T47D (cell line): ENCODE data around the gene BMP8B.

Source experiments
- DNase-seq, 2 experiments: peaks; one replicate each; pipeline versions ENCODE4 v3.0.0 to v3.0.0-alpha.2; 2011 to 2012; ENCODE audit warnings: low read depth in 1 of 2, low spot score in 1 of 2
- JUND ChIP-seq: IDR thresholded peaks from 2 replicates; pipeline ENCODE4 v1.6.1; 2012; ENCODE audit warnings: low read depth
- in situ Hi-C: cut with HindIII; loops from 2 replicates; pipeline ENCODE4 v1.10.0; 2016; ENCODE audit warnings: low sequenced_read_pairs, low pct_unique_long_range_greater_than_20kb

The BMP8B gene

GRCh38 chr1:39762550-39763540, 25.8 kb downstream of the BMP8B start:
- TF ChIP-seq JUND = no peak
- no peak for DNase-seq
- in situ Hi-C loops = no loop called here

- in situ Hi-C loops = no loop called here
- TF ChIP-seq JUND = no peak
- DNase-seq = no peak
Observed at GRCh38 chr1:39761557-39762260, 27.0 kb downstream of the BMP8B start.

GRCh38 chr1:39761016-39761415, 27.6 kb downstream of the BMP8B start:
- TF ChIP-seq JUND = no peak
- no peak for DNase-seq
- in situ Hi-C loops = no loop called here

- TF ChIP-seq JUND = no peak
- in situ Hi-C loops = no loop called here
- DNase-seq = no peak
Observed at GRCh38 chr1:39760074-39761008, 28.3 kb downstream of the BMP8B start.

- no peak for TF ChIP-seq JUND
- in situ Hi-C loops = no loop called here
- DNase-seq = no peak
Observed at GRCh38 chr1:39759436-39759726, 29.3 kb downstream of the BMP8B start.

GRCh38 chr1:39758556-39759435, 29.9 kb downstream of the BMP8B start:
- no peak for TF ChIP-seq JUND
- no peak for DNase-seq
- in situ Hi-C loops = no loop called here

GRCh38 chr1:39757501-39757900, 31.2 kb downstream of the BMP8B start:
- in situ Hi-C loops = no loop called here
- DNase-seq = no peak
- no peak for TF ChIP-seq JUND

GRCh38 chr1:39755965-39756659, 32.6 kb downstream of the BMP8B start:
- no peak for TF ChIP-seq JUND
- DNase-seq = no peak
- in situ Hi-C loops = no loop called here

- in situ Hi-C loops = no loop called here
- no peak for DNase-seq
- no peak for TF ChIP-seq JUND
Observed at GRCh38 chr1:39754906-39755504, 33.7 kb downstream of the BMP8B start.

- in situ Hi-C loops = no loop called here
- TF ChIP-seq JUND = no peak
- no peak for DNase-seq
Observed at GRCh38 chr1:39754026-39754570, 34.6 kb downstream of the BMP8B start.
